Dermis blood vessel endothelial cell (primary cell): ENCODE measurements around the gene CCDC73. TPM values are rescaled to one million over a fixed set of nuclear protein-coding genes. Genes with fewer than 3 reads are reported as not detected.
A peak's percentile ranks its signal among the peaks of the same experiment; 100 is the strongest.
"Not testable (repeated sequence)": the region's sequence is repeated elsewhere in the genome, so short reads cannot be mapped to it uniquely, and the experiment has no call there.

Source experiments
- DNase-seq: peaks from one replicate; pipeline ENCODE4 v3.0.0; 2010
- total RNA-seq: library from RNA; depleted of rRNA; stranded (reverse); fragments of >200 nt; gene quantifications from 2 replicates; pipeline ENCODE4 v1.2.3, GENCODE V29; 2014

The CCDC73 gene
- total RNA-seq, result 0.09 TPM in 1 of 2 replicates, not detected in the other

GRCh38 chr11:32794439-32794838 is at the start of gene CCDC73:
Gene CCDC73, minus strand, starts transcription at chr11:32794662. Its CDS starts 34,419 bp downstream, at chr11:32760243.
- no peak for DNase-seq

GRCh38 chr11:32843544-32843943 is 49.1 kb upstream of the CCDC73 start:
- DNase-seq, result no peak

- DNase-seq, result no peak
These were observed 46.1 kb upstream of the CCDC73 start for GRCh38 chr11:32840587-32840986.

- no peak for DNase-seq
These were observed 44.8 kb upstream of the CCDC73 start for GRCh38 chr11:32839308-32839707.

- no peak for DNase-seq
These were observed 44.2 kb upstream of the CCDC73 start for GRCh38 chr11:32838505-32839274.

GRCh38 chr11:32836946-32837345 is 42.5 kb upstream of the CCDC73 start:
- no peak for DNase-seq

GRCh38 chr11:32833921-32834320 is 39.5 kb upstream of the CCDC73 start:
- DNase-seq, result no peak

GRCh38 chr11:32831221-32831620 is 36.8 kb upstream of the CCDC73 start:
- DNase-seq, result no peak

GRCh38 chr11:32830796-32831195 is 36.3 kb upstream of the CCDC73 start:
- DNase-seq, result no peak

- no peak for DNase-seq
These were observed 35.9 kb upstream of the CCDC73 start for GRCh38 chr11:32830413-32830738.

GRCh38 chr11:32829680-32830412 is 35.4 kb upstream of the CCDC73 start, which contains the start of gene PRRG4:
Gene PRRG4, plus strand, starts transcription at chr11:32829927. Its CDS starts 603 bp downstream, at chr11:32830530.
- DNase-seq, result peak; percentile 41

GRCh38 chr11:32829157-32829679 is 34.8 kb upstream of the CCDC73 start:
- DNase-seq, result peak; percentile 22

GRCh38 chr11:32827276-32827675 is 32.8 kb upstream of the CCDC73 start:
- DNase-seq, result no peak

GRCh38 chr11:32826113-32826512 is 31.7 kb upstream of the CCDC73 start:
- DNase-seq, result no peak

- DNase-seq, result not testable (repeated sequence)
These were observed 29.2 kb upstream of the CCDC73 start for GRCh38 chr11:32823617-32824016.

GRCh38 chr11:32821917-32822560 is 27.6 kb upstream of the CCDC73 start:
- no peak for DNase-seq

GRCh38 chr11:32821517-32821916 is 27.1 kb upstream of the CCDC73 start:
- no peak for DNase-seq

- DNase-seq, result no peak
These were observed 26.0 kb upstream of the CCDC73 start for GRCh38 chr11:32820497-32820896.

GRCh38 chr11:32819187-32819586 is 24.7 kb upstream of the CCDC73 start:
- DNase-seq, result no peak

- no peak for DNase-seq
These were observed 23.4 kb upstream of the CCDC73 start for GRCh38 chr11:32817852-32818183.

- DNase-seq, result no peak
These were observed 22.9 kb upstream of the CCDC73 start for GRCh38 chr11:32817181-32817851.

GRCh38 chr11:32809313-32809712 is 14.9 kb upstream of the CCDC73 start:
- DNase-seq, result peak; percentile 80

GRCh38 chr11:32796425-32796824 is 2.0 kb upstream of the CCDC73 start:
- DNase-seq, result no peak
